ENCODE data around the gene GRID1. TPM values are rescaled to one million over a fixed set of nuclear protein-coding genes. Genes with fewer than 3 reads are reported as not detected.
A peak's percentile ranks its signal among the peaks of the same experiment; 100 is the strongest.

GRID1 gene
- total and polyA plus RNA-seq, 10 of the 15 experiments (the other 5 are each of a cell fraction or from before 2014, with no cell fraction given), result 0.04 to 0.62 (median 0.08) TPM; not detected in 5

DNA sequence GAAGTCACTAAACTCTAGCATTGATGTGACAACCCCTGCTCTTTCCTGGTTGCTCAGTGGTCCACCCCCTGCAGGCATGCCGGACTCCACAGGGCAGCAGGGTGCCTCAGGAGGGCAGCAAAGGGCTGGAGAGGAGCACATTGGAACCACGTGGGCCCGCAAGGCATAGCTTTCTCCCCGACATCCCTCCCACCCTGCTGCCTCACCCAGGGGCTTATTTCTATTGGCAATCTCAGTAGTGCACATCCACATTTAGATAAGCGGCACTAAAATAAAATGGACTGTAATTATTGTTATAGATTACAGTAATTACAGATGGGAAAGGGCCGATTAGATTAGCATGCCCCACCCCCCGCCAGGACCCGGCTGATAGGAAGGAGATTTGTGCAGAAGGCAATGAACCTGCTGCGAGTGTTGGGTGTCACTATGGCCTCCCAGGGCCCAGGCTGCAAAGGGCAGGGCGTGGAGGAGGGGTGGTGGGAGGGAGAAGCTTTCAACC is 580.1 kb downstream of the GRID1 start:
- SMC1A ChIA-PET (ENCODE audit: uncharacterized antibody, unreplicated experiment), result no interaction called here
- TF ChIP-seq, protein P1, sequence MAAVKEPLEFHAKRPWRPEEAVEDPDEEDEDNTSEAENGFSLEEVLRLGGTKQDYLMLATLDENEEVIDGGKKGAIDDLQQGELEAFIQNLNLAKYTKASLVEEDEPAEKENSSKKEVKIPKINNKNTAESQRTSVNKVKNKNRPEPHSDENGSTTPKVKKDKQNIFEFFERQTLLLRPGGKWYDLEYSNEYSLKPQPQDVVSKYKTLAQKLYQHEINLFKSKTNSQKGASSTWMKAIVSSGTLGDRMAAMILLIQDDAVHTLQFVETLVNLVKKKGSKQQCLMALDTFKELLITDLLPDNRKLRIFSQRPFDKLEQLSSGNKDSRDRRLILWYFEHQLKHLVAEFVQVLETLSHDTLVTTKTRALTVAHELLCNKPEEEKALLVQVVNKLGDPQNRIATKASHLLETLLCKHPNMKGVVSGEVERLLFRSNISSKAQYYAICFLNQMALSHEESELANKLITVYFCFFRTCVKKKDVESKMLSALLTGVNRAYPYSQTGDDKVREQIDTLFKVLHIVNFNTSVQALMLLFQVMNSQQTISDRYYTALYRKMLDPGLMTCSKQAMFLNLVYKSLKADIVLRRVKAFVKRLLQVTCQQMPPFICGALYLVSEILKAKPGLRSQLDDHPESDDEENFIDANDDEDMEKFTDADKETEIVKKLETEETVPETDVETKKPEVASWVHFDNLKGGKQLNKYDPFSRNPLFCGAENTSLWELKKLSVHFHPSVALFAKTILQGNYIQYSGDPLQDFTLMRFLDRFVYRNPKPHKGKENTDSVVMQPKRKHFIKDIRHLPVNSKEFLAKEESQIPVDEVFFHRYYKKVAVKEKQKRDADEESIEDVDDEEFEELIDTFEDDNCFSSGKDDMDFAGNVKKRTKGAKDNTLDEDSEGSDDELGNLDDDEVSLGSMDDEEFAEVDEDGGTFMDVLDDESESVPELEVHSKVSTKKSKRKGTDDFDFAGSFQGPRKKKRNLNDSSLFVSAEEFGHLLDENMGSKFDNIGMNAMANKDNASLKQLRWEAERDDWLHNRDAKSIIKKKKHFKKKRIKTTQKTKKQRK (IDR thresholded peaks at IDR 0.05; ENCODE audit: low read depth, low read length), result no peak
- TF ChIP-seq RAD21 (IDR thresholded peaks at IDR 0.05; ENCODE audit: insufficient read depth, low read depth, low read length) (peak; percentile 38; the same call in 1 of the 2 replicates), NRF1 (conservative IDR thresholded peaks at IDR 0.05; ENCODE audit: low read depth, low read length) (no peak), NR2F1 (conservative IDR thresholded peaks at IDR 0.05) (no peak), NR2C2 (IDR thresholded peaks at IDR 0.05; ENCODE audit: borderline replicate concordance, control insufficient read depth, insufficient read length, low read depth) (no peak), CTCF (IDR thresholded peaks at IDR 0.05 in 2 of 3, conservative IDR thresholded peaks at IDR 0.05 in 1 of 3; ENCODE audit: control insufficient read depth in 2 of 3, extremely low read depth in 1 of 3, insufficient read depth in 1 of 3, low read depth in 3 of 3, low read length in 3 of 3) (peak; percentile 15 to 47 (median 42); a peak in 4 of 6 replicates), SMC3 (IDR thresholded peaks at IDR 0.05; ENCODE audit: borderline replicate concordance, low read length) (peak; percentile 36), USF1 (IDR thresholded peaks at IDR 0.05; ENCODE audit: borderline replicate concordance, extremely low read length, insufficient read depth, low read depth, low read length) (peak; percentile 53)
- TF ChIP-seq, protein P2, sequence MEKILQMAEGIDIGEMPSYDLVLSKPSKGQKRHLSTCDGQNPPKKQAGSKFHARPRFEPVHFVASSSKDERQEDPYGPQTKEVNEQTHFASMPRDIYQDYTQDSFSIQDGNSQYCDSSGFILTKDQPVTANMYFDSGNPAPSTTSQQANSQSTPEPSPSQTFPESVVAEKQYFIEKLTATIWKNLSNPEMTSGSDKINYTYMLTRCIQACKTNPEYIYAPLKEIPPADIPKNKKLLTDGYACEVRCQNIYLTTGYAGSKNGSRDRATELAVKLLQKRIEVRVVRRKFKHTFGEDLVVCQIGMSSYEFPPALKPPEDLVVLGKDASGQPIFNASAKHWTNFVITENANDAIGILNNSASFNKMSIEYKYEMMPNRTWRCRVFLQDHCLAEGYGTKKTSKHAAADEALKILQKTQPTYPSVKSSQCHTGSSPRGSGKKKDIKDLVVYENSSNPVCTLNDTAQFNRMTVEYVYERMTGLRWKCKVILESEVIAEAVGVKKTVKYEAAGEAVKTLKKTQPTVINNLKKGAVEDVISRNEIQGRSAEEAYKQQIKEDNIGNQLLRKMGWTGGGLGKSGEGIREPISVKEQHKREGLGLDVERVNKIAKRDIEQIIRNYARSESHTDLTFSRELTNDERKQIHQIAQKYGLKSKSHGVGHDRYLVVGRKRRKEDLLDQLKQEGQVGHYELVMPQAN (conservative IDR thresholded peaks at IDR 0.05), result no peak
- TF ChIP-seq, protein P3, sequence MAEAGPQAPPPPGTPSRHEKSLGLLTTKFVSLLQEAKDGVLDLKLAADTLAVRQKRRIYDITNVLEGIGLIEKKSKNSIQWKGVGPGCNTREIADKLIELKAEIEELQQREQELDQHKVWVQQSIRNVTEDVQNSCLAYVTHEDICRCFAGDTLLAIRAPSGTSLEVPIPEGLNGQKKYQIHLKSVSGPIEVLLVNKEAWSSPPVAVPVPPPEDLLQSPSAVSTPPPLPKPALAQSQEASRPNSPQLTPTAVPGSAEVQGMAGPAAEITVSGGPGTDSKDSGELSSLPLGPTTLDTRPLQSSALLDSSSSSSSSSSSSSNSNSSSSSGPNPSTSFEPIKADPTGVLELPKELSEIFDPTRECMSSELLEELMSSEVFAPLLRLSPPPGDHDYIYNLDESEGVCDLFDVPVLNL (IDR thresholded peaks at IDR 0.05; ENCODE audit: low read depth, low read length), result no peak

More for the DNA sequence above, 580.1 kb downstream of the GRID1 start:
- ChIA-PET RAD21 (ENCODE audit: unreplicated experiment) (interaction anchor here (1.1 kb wide), 1 partner anchor 353 kb away, joined by 3 read pairs; no protein-coding TSS in a partner anchor), CTCF (interaction anchor here (0.7 to 0.9 kb wide), 2 partner anchors 190 to 352 kb away, joined by 3 read pairs; no protein-coding TSS in a partner anchor), POLR2A (no interaction called here)
- Histone ChIP-seq H3K4me1 (ENCODE audit: control insufficient read depth, insufficient read depth, low read length) (no peaks in the 10 kb centered on the region), H2AFZ (ENCODE audit: control insufficient read depth, low read depth, low read length) (no peak overlapping the region), H4K20me1 (ENCODE audit: control insufficient read depth, insufficient read depth) (no peaks in the 10 kb centered on the region), H3K4me2 (ENCODE audit: control insufficient read depth, insufficient read depth) (no peak overlapping the region), H3K4me3 (no peak overlapping the region), H3K27ac (ENCODE audit: control insufficient read depth, insufficient read depth) (no peak overlapping the region), H3K79me2 (ENCODE audit: control insufficient read depth, insufficient read depth, low read length) (no peaks in the 10 kb centered on the region), H3K27me3 (replicated peaks in 1 of 2; ENCODE audit: control insufficient read depth in 2 of 2, insufficient read depth in 2 of 2, low read length in 1 of 2) (no peaks in the 10 kb centered on the region; a peak in 2 of 4 replicates), H3K9me3 (replicated peaks; ENCODE audit: control insufficient read depth, insufficient read depth, low read length) (no peaks in the 10 kb centered on the region), H3K36me3 (ENCODE audit: control insufficient read depth in 2 of 2, insufficient read depth in 2 of 2, low read length in 1 of 2) (no peaks in the 10 kb centered on the region), H3K9ac (ENCODE audit: control insufficient read depth, insufficient read depth, low read length) (no peak overlapping the region)
- no peak for FAIRE-seq
- in situ Hi-C loops (cut with MboI) (no loop called here), intact Hi-C loops (cut with micrococcal nuclease; ENCODE audit: unreplicated experiment) (loop anchor here (10.0 kb wide), 2 partner anchors 198 to 588 kb away; no protein-coding TSS in a partner anchor)
- no peak for DNase-seq (ENCODE audit: low read depth, low spot score)
- no TSS peak for BruUV-seq (replicated peaks)
- 21% methylated on average over 10 of the region's 10 CpGs for WGBS (ENCODE audit: insufficient coverage, insufficient replicate concordance, low lambda C conversion rate, missing lambda C conversion rate)
- ATAC-seq, result peak; percentile 84
